NB4 (cell line): ENCODE data around the gene OR4F15.
"Not testable (repeated sequence)": the region's sequence is repeated elsewhere in the genome, so short reads cannot be mapped to it uniquely, and the experiment has no call there.

Experiments
- DNase-seq: peaks from one replicate; pipeline ENCODE4 v3.0.0; 2010; ENCODE audit warnings: low read depth
- H3K4me3 ChIP-seq: one replicate; pipeline ENCODE4 v1.5.1; 2011; ENCODE audit warnings: mild to moderate bottlenecking, low read depth, low read length, moderate library complexity
- MYC ChIP-seq: IDR thresholded peaks from 2 replicates; pipeline ENCODE4 v1.6.1; 2011; ENCODE audit warnings: low read depth, low read length
- POLR2A ChIP-seq: IDR thresholded peaks from 2 replicates; pipeline ENCODE4 v1.6.1; 2011; ENCODE audit warnings: mild to moderate bottlenecking; ENCODE audit not compliant: insufficient read length; ENCODE audit errors: extremely low read depth
- TF ChIP-seq, protein P1 (sequence below): IDR thresholded peaks from 2 replicates; pipeline ENCODE4 v1.6.1; 2011; ENCODE audit warnings: low read depth, low read length
- TF ChIP-seq, protein P2 (sequence below): IDR thresholded peaks from one replicate; pipeline ENCODE4 v1.5.1; 2012; ENCODE audit warnings: low read depth, low read length

Gene OR4F15, protein sequence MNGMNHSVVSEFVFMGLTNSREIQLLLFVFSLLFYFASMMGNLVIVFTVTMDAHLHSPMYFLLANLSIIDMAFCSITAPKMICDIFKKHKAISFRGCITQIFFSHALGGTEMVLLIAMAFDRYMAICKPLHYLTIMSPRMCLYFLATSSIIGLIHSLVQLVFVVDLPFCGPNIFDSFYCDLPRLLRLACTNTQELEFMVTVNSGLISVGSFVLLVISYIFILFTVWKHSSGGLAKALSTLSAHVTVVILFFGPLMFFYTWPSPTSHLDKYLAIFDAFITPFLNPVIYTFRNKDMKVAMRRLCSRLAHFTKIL

DNA sequence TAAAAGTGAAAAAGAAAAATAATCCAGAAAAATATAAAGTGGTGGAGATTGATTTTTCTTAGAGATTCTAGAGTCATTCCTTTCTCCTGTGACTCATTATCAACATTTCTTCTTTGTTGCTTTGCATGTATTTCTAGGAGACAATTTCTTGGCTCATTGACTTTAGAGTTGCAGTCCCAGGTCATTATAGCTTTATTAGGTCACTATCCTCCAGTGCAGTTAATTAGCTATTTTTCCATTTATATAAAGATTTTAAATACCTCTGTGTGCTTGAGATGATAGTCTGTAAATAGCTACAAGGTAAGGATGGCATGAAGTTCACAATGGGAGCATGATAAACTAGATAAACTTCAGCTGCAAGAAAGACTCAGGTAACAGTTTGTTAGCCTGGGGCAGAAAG, at the start of gene OR4F15:
TSS of gene OR4F15 (plus strand) at position 301 of the 400 bp plus-strand sequence. CDS start 5,985 bp downstream, outside the sequence.
- no peak for DNase-seq
- TF ChIP-seq, protein P1, sequence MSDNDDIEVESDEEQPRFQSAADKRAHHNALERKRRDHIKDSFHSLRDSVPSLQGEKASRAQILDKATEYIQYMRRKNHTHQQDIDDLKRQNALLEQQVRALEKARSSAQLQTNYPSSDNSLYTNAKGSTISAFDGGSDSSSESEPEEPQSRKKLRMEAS: no peak
- no peak for TF ChIP-seq MYC
- TF ChIP-seq, protein P2, sequence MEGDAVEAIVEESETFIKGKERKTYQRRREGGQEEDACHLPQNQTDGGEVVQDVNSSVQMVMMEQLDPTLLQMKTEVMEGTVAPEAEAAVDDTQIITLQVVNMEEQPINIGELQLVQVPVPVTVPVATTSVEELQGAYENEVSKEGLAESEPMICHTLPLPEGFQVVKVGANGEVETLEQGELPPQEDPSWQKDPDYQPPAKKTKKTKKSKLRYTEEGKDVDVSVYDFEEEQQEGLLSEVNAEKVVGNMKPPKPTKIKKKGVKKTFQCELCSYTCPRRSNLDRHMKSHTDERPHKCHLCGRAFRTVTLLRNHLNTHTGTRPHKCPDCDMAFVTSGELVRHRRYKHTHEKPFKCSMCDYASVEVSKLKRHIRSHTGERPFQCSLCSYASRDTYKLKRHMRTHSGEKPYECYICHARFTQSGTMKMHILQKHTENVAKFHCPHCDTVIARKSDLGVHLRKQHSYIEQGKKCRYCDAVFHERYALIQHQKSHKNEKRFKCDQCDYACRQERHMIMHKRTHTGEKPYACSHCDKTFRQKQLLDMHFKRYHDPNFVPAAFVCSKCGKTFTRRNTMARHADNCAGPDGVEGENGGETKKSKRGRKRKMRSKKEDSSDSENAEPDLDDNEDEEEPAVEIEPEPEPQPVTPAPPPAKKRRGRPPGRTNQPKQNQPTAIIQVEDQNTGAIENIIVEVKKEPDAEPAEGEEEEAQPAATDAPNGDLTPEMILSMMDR: no peak
- TF ChIP-seq POLR2A: no peak
- no peak within 1 kb of the TSS for H3K4me3 ChIP-seq

DNA sequence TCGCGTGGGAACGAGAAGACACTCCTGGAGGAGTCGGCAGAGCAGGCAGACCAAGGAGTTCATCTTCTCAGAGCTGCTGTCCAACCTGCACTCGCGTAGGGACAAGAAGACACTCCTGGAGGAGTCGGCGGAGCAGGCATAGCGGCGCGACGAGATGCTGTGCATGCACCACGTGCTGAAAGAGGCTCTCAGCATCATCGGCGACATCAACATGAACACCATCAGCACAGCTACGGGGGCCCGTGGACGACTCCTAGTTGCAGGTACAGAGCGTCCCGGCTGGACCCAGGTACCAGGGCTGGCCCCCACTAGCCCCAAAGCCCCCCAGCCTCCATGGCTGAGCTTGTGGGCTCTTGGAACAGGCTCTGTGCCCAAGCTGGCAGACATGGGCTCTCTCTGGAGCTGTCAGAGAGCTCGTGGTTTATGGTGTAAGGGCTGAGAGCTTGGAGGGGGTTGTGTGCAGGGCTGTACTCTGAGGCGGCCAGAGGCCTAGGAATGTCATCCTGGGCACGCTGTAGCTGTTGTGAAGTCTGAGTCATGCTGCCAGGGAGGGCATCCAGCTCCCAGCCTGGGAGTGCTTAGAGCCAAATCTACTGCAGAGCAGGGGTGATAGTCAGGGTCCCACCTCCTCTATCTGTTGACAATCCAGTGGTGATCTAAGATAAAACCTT, 47.2 kb upstream of the OR4F15 start:
- H3K4me3 ChIP-seq, DNase-seq: not testable (repeated sequence)

DNA sequence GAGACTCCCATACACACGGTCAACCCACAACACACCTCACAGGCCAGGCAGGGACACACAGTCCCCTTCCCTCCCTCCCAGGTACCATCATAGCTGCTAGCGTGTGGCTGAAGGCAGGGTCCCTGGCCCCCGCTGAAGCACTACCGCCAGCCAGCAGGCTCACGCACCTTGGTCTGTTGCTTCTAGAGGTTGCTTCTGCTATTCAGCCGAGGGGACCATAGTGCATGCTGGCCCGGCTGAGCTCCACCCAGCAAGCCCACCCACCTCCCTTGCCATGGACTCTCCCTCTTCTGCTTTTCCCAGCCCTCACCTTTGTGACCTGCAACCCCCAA, 46.7 kb upstream of the OR4F15 start:
- not testable (repeated sequence) for DNase-seq, H3K4me3 ChIP-seq

DNA sequence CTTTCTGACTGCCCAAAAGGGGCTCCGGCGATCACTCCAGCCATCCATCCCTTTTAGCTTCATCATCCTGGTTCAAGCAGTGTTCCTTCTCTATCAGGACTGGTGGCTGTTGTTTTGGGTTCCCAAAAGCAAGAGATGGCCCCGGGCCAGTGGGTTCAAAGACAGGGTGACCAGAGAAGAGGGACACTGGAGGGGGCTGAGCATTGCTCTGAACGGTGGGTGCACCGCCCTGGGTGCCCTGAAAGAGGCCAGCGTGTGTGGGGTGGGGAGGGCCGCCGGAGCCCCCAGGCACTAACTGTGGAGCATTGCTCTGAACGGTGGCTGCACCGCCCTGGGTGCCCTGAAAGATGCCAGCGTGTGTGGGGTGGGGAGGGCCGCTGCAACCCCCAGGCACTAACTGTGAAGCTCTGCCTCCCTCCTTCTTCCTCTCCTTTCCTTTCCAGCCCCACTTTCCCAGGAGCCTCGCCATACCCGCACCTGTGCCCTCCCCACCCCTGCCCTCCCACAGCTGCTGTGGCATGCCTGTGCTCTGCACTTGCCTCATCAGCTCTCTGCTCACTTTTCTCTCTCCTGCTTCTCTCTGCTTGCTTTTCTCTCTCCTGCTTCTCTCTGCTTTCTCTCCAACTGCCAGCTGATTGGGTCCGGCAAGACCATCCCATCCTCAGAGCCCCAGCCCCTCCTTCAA, 46.1 kb upstream of the OR4F15 start:
- no peak for DNase-seq
- TF ChIP-seq MYC (no peak), POLR2A (no peak)
- TF ChIP-seq, protein P1: no peak
- H3K4me3 ChIP-seq: no peak overlapping the region

DNA sequence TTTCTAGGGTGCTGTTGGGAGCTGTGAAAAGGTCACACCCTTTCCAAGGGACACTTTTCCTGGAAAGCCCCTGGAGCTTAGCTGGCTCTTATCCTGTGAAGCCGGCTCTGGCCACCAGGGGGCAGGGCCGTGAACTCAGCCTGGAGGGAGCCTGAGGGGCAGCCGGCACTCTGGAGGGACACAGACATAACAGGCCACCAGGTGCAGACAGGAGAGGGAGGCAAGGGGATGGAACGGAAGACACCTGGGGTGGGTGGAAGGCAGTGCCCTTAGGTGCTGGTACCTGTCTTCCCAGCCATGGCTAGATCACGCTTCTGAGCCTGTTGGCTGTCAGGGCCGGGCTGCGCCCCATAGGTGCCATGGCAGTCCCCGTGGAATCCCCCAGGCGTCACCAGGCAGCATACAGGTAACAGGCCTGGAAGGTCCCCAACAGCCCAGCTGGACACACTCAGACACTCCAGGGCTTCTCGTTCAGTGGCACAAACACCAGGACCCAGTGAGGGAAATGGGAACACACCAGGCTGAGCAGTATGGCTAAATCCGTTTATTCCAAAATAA, 44.8 kb upstream of the OR4F15 start:
- not testable (repeated sequence) for DNase-seq, H3K4me3 ChIP-seq

DNA sequence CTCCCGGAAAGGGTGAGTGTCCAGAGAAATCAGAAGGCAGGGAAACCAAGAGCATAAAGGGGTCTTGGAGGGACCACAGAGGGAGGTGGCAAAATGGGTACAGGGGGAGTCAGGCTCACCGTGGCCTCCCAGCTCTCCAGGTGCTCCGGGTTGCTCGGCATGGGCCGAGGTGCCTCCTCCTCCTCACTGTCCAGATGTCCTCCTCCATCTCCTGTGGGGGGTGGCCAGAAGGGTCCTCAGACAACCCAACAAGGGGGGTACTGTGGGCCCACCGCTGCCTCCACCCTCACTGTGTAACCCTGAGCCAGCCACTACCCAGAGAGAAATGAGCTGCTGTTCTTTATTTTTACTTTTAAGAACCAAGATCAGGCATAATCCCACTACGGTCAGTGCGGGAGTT, 39.1 kb upstream of the OR4F15 start:
- H3K4me3 ChIP-seq: no peak overlapping the region
- TF ChIP-seq MYC (no peak), POLR2A (no peak)
- TF ChIP-seq, protein P2: no peak
- TF ChIP-seq, protein P1: no peak
- no peak for DNase-seq

DNA sequence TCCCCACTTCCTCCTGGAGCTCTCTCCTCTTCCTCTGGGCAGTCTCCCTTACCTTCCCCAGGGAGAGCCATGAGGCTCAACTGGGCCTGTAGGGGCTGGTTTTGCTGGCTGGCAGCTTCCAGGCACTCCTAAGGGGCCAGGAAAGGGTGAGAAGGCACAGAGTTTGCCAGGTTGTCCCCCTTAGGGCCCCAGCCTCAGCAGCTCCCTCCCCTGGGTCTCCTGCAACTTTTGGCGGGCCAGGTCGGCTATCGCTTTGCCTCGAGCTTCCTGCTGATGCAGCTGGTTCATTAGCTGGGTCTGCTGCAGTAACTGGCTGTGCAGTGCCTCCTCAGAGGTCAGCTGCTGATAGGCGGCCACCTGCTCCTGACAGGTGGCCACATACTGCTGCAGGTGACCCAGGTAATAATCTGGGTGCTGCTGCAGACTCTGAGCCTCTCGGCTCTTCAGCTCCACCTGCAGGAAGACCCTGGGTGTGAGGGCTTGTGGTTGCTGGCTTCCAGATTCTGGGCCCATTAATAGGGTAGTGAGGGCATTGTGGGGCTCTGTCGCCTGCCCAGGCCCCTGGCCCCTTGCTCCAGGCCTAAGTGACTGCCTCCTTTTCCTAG, 38.4 kb upstream of the OR4F15 start:
- peak; percentile 23 for DNase-seq
- TF ChIP-seq MYC: no peak
- TF ChIP-seq, protein P2: peak; percentile 61

DNA sequence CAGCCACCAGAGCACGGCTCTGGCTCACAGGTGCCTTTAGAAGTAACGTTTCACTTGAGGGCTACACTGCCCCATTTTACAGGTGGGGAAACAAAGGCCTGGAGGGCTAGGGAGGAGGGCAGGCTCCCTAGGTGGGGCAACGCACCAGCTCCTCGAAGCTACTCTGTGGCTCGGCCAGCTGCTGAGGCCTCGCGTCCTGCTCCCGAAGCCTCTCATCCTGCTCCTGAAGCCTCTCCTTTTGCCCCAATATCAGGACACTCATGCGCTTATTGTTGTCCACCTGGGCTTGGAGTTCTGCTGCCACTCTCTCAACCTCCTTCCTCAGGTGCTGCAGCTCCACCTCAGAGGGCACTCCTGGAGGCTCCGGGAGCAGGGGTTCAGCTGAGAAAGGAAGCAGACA, 36.9 kb upstream of the OR4F15 start:
- TF ChIP-seq, protein P2: no peak
- no peak for TF ChIP-seq POLR2A
- TF ChIP-seq, protein P1: no peak
- no peak for TF ChIP-seq MYC
- DNase-seq: no peak
- no peak overlapping the region for H3K4me3 ChIP-seq

More for the DNA sequence above, 38.4 kb upstream of the OR4F15 start:
- no peak overlapping the region for H3K4me3 ChIP-seq

DNA sequence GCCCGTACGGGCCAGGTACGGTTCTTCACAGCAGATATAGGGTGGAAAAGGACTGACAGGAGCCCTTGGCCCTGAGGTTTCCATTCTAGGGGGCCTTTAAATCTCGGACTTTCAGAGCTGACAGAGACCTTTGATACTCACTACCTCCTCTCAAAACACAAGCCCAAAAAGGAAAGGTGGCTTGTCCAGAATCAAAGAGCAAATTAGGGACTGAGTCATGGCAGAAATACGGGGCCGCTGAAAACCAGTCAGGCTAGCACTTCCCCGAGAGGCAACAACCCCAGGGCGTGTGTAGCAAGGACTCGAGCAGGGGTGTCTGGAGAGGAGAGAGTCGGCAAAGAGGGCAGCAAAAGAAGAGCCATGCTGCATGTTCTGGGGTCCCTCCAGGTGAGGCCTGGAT, 33.4 kb upstream of the OR4F15 start:
- DNase-seq, H3K4me3 ChIP-seq: not testable (repeated sequence)

DNA sequence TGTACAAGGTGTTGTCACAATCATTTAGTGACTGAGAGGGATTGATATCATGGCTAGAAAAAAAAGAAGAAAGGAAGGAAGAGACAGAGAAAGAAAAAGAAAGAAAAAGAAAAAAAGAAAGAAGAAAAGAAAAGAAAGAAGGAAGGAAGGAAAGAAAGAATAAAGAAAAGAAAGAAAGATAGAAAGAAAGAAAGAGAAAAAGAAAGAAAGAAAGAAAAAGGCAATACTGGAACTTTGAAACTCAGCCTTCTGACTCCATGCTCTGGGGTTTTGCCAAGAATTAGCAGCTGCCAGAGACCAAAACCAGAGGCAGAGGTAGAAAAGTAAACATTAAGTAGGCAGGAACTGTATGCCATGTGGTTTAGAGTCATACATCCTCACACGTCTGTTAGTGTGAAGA, 31.8 kb upstream of the OR4F15 start:
- not testable (repeated sequence) for H3K4me3 ChIP-seq, DNase-seq
